ENCODE data around the gene ASIC1. TPM values are rescaled to one million over a fixed set of nuclear protein-coding genes. Genes with fewer than 3 reads are reported as not detected.

ASIC1 gene
- total RNA-seq, 1 experiment from 2014 or later = 3.5 TPM

DNA sequence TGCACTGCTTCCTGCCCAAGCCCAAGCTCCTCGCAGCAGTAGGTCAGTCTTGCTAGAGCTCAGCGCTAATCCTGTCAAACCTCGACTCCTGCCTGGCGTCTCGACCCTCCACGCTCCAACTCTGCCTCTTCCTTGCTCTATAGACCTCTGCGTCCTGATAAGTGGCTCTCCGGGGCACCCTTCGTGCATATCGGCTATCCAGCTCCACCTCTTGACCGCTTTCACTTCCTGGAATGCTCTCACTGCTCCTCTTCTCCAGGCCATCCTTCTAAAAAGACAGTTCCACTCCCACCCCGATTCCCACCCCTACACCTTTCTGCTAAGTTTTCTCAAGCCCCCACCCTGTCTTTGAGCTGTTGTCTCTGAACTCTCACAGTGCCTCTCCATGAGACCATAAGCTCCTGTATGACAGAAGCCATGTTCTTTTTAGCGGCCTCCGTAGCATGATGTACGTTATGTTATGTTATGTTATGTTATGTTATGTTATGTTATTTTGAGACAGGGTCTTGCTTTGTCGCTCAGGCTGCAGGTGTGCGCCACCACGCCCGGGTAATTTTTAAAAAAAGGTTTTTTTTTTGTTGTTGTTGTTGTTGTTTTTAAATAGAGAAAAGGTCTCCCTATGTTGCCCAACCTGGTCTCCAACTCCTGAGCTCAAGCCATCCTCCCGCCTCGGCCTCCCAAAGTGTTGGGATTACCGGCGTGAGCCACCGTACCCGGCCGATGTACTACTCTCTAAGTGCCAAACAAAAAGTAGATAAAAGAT lies 55.2 kb downstream of the ASIC1 start:
- BruUV-seq (replicated peaks) = TSS peak; percentile 50
- CTCF ChIA-PET = interaction anchor here (1.1 to 2.2 kb wide), 9 partner anchors 7 to 63 kb away, joined by 3 to 10 read pairs (median 5); partner anchors contain the start of gene CERS5

DNA sequence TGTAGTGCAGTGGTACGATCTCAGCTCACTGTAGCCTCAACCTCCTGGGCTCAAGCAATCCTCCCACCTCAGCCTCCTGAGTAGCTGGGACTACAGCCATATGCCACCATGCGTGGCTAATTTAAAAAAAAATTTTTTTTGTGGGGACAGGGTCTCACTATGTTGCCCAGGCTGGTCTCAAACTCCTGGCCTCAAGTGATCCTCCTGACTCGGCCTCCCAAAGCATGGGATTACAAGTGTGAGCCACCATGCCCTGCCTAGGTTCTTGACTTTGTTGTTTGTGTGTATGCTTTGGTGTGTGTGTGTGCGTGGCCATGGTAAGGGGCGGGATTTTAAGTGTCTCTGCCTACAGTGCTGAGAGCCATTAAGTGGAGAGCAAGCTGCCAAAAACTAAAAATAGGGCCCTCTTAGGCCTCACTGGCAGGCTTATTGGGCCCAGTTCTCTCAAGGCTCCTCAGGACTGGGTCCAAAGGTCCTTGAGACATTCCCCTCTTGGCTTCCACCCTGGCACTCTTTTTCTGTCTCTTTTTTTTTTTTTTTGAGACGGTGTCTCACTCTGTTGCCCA lies 59.7 kb downstream of the ASIC1 start:
- CTCF ChIA-PET = no interaction called here

More for the DNA sequence above, 55.2 kb downstream of the ASIC1 start:
- H3K27me3 Mint-ChIP-seq (ENCODE audit: unreplicated experiment) = no peaks in the 10 kb centered on the region
- peak overlapping the region; percentile 98 for H3K4me3 Mint-ChIP-seq (ENCODE audit: low read depth, unreplicated experiment)
- DNase-seq = peak; percentile 20
- peaks cover 32% of the 10 kb centered on the region for H3K36me3 Mint-ChIP-seq (ENCODE audit: insufficient read depth, unreplicated experiment)
- TF ChIP-seq, protein P1, sequence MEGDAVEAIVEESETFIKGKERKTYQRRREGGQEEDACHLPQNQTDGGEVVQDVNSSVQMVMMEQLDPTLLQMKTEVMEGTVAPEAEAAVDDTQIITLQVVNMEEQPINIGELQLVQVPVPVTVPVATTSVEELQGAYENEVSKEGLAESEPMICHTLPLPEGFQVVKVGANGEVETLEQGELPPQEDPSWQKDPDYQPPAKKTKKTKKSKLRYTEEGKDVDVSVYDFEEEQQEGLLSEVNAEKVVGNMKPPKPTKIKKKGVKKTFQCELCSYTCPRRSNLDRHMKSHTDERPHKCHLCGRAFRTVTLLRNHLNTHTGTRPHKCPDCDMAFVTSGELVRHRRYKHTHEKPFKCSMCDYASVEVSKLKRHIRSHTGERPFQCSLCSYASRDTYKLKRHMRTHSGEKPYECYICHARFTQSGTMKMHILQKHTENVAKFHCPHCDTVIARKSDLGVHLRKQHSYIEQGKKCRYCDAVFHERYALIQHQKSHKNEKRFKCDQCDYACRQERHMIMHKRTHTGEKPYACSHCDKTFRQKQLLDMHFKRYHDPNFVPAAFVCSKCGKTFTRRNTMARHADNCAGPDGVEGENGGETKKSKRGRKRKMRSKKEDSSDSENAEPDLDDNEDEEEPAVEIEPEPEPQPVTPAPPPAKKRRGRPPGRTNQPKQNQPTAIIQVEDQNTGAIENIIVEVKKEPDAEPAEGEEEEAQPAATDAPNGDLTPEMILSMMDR (IDR thresholded peaks at IDR 0.05; ENCODE audit: unreplicated experiment) = no peak
- H3K4me1 Mint-ChIP-seq (ENCODE audit: low read depth, unreplicated experiment) = peaks cover 11% of the 10 kb centered on the region
- peak overlapping the region; percentile 98 for H3K27ac Mint-ChIP-seq (ENCODE audit: unreplicated experiment)
- no peaks in the 10 kb centered on the region for H3K9me3 Mint-ChIP-seq (ENCODE audit: low read depth, unreplicated experiment)
- intact Hi-C loops (cut with micrococcal nuclease; ENCODE audit: unreplicated experiment) = no loop called here

GRCh38 chr12:50119387-50119786 lies 62.0 kb downstream of the ASIC1 start:
- BruUV-seq (replicated peaks) = no TSS peak
- no peak overlapping the region for H3K4me3 Mint-ChIP-seq (ENCODE audit: low read depth, unreplicated experiment)
- H3K27me3 Mint-ChIP-seq (ENCODE audit: unreplicated experiment) = no peaks in the 10 kb centered on the region
- no peaks in the 10 kb centered on the region for H3K9me3 Mint-ChIP-seq (ENCODE audit: low read depth, unreplicated experiment)
- peaks cover 19% of the 10 kb centered on the region for H3K36me3 Mint-ChIP-seq (ENCODE audit: insufficient read depth, unreplicated experiment)
- intact Hi-C loops (cut with micrococcal nuclease; ENCODE audit: unreplicated experiment) = no loop called here
- CTCF ChIA-PET = interaction anchor here (1.0 kb wide), 1 partner anchor 8 kb away, joined by 3 read pairs; the partner anchor contains the start of gene COX14
- no peaks in the 10 kb centered on the region for H3K4me1 Mint-ChIP-seq (ENCODE audit: low read depth, unreplicated experiment)
- TF ChIP-seq, protein P1 (IDR thresholded peaks at IDR 0.05; ENCODE audit: unreplicated experiment) = no peak
- DNase-seq = no peak
- no peak overlapping the region for H3K27ac Mint-ChIP-seq (ENCODE audit: unreplicated experiment)

More for the DNA sequence above, 59.7 kb downstream of the ASIC1 start:
- Mint-ChIP-seq H3K9me3 (ENCODE audit: low read depth, unreplicated experiment) (no peaks in the 10 kb centered on the region), H3K27me3 (ENCODE audit: unreplicated experiment) (no peaks in the 10 kb centered on the region), H3K4me1 (ENCODE audit: low read depth, unreplicated experiment) (no peaks in the 10 kb centered on the region), H3K36me3 (ENCODE audit: insufficient read depth, unreplicated experiment) (peaks cover 27% of the 10 kb centered on the region), H3K4me3 (ENCODE audit: low read depth, unreplicated experiment) (no peak overlapping the region), H3K27ac (ENCODE audit: unreplicated experiment) (no peak overlapping the region)
- intact Hi-C loops (cut with micrococcal nuclease; ENCODE audit: unreplicated experiment) = no loop called here
- TF ChIP-seq, protein P1 (IDR thresholded peaks at IDR 0.05; ENCODE audit: unreplicated experiment) = no peak
- no TSS peak for BruUV-seq (replicated peaks)
- no peak for DNase-seq

DNA sequence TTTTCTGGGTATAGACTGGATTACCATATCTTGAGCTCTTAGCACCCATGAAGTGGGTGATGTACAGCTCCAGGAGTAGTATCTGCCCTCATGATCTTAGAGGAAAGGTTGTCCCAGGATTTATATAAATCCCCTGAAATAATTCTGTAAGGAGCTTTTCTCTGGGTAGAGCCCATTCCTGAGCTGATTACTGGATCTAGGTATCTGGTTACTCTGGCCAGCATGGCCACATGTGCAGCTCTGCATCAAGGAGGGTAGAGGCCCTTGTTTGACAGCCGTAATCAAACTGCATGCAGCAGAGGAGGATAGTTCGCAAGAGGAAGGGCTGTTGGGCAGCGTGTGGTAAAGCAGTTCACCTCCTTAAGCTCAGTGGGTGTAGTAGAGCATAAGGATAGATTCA lies 63.1 kb downstream of the ASIC1 start:
- no peaks in the 10 kb centered on the region for H3K9me3 Mint-ChIP-seq (ENCODE audit: low read depth, unreplicated experiment)
- H3K36me3 Mint-ChIP-seq (ENCODE audit: insufficient read depth, unreplicated experiment) = peaks cover 15% of the 10 kb centered on the region
- H3K4me3 Mint-ChIP-seq (ENCODE audit: low read depth, unreplicated experiment) = no peak overlapping the region
- no peaks in the 10 kb centered on the region for H3K4me1 Mint-ChIP-seq (ENCODE audit: low read depth, unreplicated experiment)
- no TSS peak for BruUV-seq (replicated peaks)
- CTCF ChIA-PET = interaction anchor here (0.6 to 1.0 kb wide), 2 partner anchors 9 to 12 kb away, joined by 3 to 5 read pairs; partner anchors contain the start of gene COX14
- TF ChIP-seq, protein P1 (IDR thresholded peaks at IDR 0.05; ENCODE audit: unreplicated experiment) = no peak
- DNase-seq = no peak
- no peaks in the 10 kb centered on the region for H3K27me3 Mint-ChIP-seq (ENCODE audit: unreplicated experiment)
- H3K27ac Mint-ChIP-seq (ENCODE audit: unreplicated experiment) = no peak overlapping the region
- intact Hi-C loops (cut with micrococcal nuclease; ENCODE audit: unreplicated experiment) = no loop called here
